ENCODE measurements around the gene CTNNB1. TPM values are rescaled to one million over a fixed set of nuclear protein-coding genes. Genes with fewer than 3 reads are reported as not detected.

CTNNB1 gene
- total RNA-seq, 2 donors from 2014 or later = 420 to 534 TPM

GRCh38 chr3:41223078-41223477 lies 23.8 kb downstream of the CTNNB1 start:
- H3K36me3 Mint-ChIP-seq (ENCODE audit: low read depth) = peaks cover 42% of the 10 kb centered on the region
- WGBS, 2 experiments (ENCODE audit: insufficient coverage in 1 of 2, insufficient read length in 1 of 2) = 89% methylated on average over 1 of the region's 2 CpGs; no CpG with 5 or more reads in 1 of the 2 experiments
- H3K4me3 Mint-ChIP-seq = no peak overlapping the region
- no peak overlapping the region for H3K27ac Mint-ChIP-seq
- Histone ChIP-seq H3K9me3 (ENCODE audit: control insufficient read depth, low read length) (no peaks in the 10 kb centered on the region), H3K27me3 (ENCODE audit: control insufficient read depth, insufficient read depth, low read length, poor library complexity, severe bottlenecking) (no peaks in the 10 kb centered on the region), H3K4me1 (ENCODE audit: control insufficient read depth, insufficient read depth, low read length) (no peaks in the 10 kb centered on the region), H3K4me3 (ENCODE audit: low read length) (no peak overlapping the region), H3K27ac (ENCODE audit: low read depth, low read length) (no peak overlapping the region), H3K9ac (ENCODE audit: extremely low read depth, low read length, poor library complexity, severe bottlenecking) (no peak overlapping the region), H3K36me3 (ENCODE audit: control insufficient read depth, insufficient read depth, low read length) (peaks cover 49% of the 10 kb centered on the region)
- H3K4me1 Mint-ChIP-seq = peaks cover 26% of the 10 kb centered on the region
- no peak for DNase-seq
- H3K9me3 Mint-ChIP-seq = no peaks in the 10 kb centered on the region
- TF ChIP-seq, protein P1, sequence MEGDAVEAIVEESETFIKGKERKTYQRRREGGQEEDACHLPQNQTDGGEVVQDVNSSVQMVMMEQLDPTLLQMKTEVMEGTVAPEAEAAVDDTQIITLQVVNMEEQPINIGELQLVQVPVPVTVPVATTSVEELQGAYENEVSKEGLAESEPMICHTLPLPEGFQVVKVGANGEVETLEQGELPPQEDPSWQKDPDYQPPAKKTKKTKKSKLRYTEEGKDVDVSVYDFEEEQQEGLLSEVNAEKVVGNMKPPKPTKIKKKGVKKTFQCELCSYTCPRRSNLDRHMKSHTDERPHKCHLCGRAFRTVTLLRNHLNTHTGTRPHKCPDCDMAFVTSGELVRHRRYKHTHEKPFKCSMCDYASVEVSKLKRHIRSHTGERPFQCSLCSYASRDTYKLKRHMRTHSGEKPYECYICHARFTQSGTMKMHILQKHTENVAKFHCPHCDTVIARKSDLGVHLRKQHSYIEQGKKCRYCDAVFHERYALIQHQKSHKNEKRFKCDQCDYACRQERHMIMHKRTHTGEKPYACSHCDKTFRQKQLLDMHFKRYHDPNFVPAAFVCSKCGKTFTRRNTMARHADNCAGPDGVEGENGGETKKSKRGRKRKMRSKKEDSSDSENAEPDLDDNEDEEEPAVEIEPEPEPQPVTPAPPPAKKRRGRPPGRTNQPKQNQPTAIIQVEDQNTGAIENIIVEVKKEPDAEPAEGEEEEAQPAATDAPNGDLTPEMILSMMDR (conservative IDR thresholded peaks at IDR 0.05) = no peak
- no peaks in the 10 kb centered on the region for H3K27me3 Mint-ChIP-seq (ENCODE audit: insufficient read depth)

DNA sequence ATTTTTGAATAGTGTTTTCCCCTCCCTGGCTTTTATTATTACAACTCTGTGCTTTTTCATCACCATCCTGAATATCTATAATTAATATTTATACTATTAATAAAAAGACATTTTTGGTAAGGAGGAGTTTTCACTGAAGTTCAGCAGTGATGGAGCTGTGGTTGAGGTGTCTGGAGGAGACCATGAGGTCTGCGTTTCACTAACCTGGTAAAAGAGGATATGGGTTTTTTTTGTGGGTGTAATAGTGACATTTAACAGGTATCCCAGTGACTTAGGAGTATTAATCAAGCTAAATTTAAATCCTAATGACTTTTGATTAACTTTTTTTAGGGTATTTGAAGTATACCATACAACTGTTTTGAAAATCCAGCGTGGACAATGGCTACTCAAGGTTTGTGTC lies 24.4 kb downstream of the CTNNB1 start:
- no peaks in the 10 kb centered on the region for H3K27me3 ChIP-seq (ENCODE audit: control insufficient read depth, insufficient read depth, low read length, poor library complexity, severe bottlenecking)
- no peaks in the 10 kb centered on the region for H3K4me1 ChIP-seq (ENCODE audit: control insufficient read depth, insufficient read depth, low read length)
- no peak for DNase-seq
- H3K9me3 ChIP-seq (ENCODE audit: control insufficient read depth, low read length) = no peaks in the 10 kb centered on the region
- H3K36me3 ChIP-seq (ENCODE audit: control insufficient read depth, insufficient read depth, low read length) = peaks cover 55% of the 10 kb centered on the region
- peaks cover 26% of the 10 kb centered on the region for H3K4me1 Mint-ChIP-seq
- no peaks in the 10 kb centered on the region for H3K9me3 Mint-ChIP-seq
- TF ChIP-seq, protein P1 (conservative IDR thresholded peaks at IDR 0.05) = no peak
- peaks cover 48% of the 10 kb centered on the region for H3K36me3 Mint-ChIP-seq (ENCODE audit: low read depth)
- no peak overlapping the region for H3K9ac ChIP-seq (ENCODE audit: extremely low read depth, low read length, poor library complexity, severe bottlenecking)
- H3K27me3 Mint-ChIP-seq (ENCODE audit: insufficient read depth) = no peaks in the 10 kb centered on the region
- no peak overlapping the region for H3K27ac ChIP-seq (ENCODE audit: low read depth, low read length)
- 92% methylated on average over 2 of the region's 2 CpGs; no CpG with 5 or more reads in 1 of the 2 experiments for WGBS, 2 experiments (ENCODE audit: insufficient coverage in 1 of 2, insufficient read length in 1 of 2)
- H3K4me3 ChIP-seq (ENCODE audit: low read length) = no peak overlapping the region
- H3K4me3 Mint-ChIP-seq = no peak overlapping the region
- no peak overlapping the region for H3K27ac Mint-ChIP-seq

DNA sequence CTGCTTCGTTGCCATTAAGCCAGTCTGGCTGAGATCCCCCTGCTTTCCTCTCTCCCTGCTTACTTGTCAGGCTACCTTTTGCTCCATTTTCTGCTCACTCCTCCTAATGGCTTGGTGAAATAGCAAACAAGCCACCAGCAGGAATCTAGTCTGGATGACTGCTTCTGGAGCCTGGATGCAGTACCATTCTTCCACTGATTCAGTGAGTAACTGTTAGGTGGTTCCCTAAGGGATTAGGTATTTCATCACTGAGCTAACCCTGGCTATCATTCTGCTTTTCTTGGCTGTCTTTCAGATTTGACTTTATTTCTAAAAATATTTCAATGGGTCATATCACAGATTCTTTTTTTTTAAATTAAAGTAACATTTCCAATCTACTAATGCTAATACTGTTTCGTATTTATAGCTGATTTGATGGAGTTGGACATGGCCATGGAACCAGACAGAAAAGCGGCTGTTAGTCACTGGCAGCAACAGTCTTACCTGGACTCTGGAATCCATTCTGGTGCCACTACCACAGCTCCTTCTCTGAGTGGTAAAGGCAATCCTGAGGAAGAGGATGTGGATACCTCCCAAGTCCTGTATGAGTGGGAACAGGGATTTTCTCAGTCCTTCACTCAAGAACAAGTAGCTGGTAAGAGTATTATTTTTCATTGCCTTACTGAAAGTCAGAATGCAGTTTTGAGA lies 25.0 kb downstream of the CTNNB1 start:
- Histone ChIP-seq H3K9me3 (ENCODE audit: control insufficient read depth, low read length) (no peaks in the 10 kb centered on the region), H3K4me1 (ENCODE audit: control insufficient read depth, insufficient read depth, low read length) (no peaks in the 10 kb centered on the region), H3K27ac (ENCODE audit: low read depth, low read length) (no peak overlapping the region), H3K9ac (ENCODE audit: extremely low read depth, low read length, poor library complexity, severe bottlenecking) (no peak overlapping the region), H3K4me3 (ENCODE audit: low read length) (no peak overlapping the region), H3K36me3 (ENCODE audit: control insufficient read depth, insufficient read depth, low read length) (peaks cover 57% of the 10 kb centered on the region), H3K27me3 (ENCODE audit: control insufficient read depth, insufficient read depth, low read length, poor library complexity, severe bottlenecking) (no peaks in the 10 kb centered on the region)
- no peak overlapping the region for H3K4me3 Mint-ChIP-seq
- TF ChIP-seq, protein P1 (conservative IDR thresholded peaks at IDR 0.05) = no peak
- H3K4me1 Mint-ChIP-seq = peaks cover 23% of the 10 kb centered on the region
- H3K27me3 Mint-ChIP-seq (ENCODE audit: insufficient read depth) = no peaks in the 10 kb centered on the region
- no peak for DNase-seq
- H3K9me3 Mint-ChIP-seq = no peaks in the 10 kb centered on the region
- H3K27ac Mint-ChIP-seq = no peak overlapping the region
- peaks cover 53% of the 10 kb centered on the region for H3K36me3 Mint-ChIP-seq (ENCODE audit: low read depth)
- WGBS, 2 experiments (ENCODE audit: insufficient coverage in 1 of 2, insufficient read length in 1 of 2) = 96 to 100% methylated on average over 2 to 3 of the region's 3 CpGs

All from endodermal cell (in vitro differentiated cells).